Mammary epithelial cell (primary cell): ENCODE data around the gene PAQR7.

ENCODE experiments used
- CTCF ChIP-seq, 2 donors: IDR thresholded peaks in 1 of 2; conservative IDR thresholded peaks in 1 of 2; 2 replicates each; pipeline ENCODE4 v1.5.1; 2011 to 2012; ENCODE audit warnings: inconsistent platforms in 2 of 2, low read length in 2 of 2, mild to moderate bottlenecking in 2 of 2, control low read depth in 1 of 2, low read depth in 1 of 2; ENCODE audit not compliant: insufficient read depth in 1 of 2; ENCODE audit errors: extremely low read depth in 1 of 2
- EZH2 ChIP-seq: IDR thresholded peaks from 2 replicates; pipeline ENCODE4 v1.6.1; 2012; ENCODE audit warnings: low read length, inconsistent platforms, borderline replicate concordance

GRCh38 chr1:25845664-25846063 is 29.8 kb downstream of the PAQR7 start:
- TF ChIP-seq CTCF (conservative IDR thresholded peaks at IDR 0.05 in 1 of 2, IDR thresholded peaks at IDR 0.05 in 1 of 2; ENCODE audit: extremely low read depth in 1 of 2, insufficient read depth in 1 of 2, low read depth in 1 of 2, low read length in 2 of 2) (no peak), EZH2 (no peak)
